Activated T-cell treated with anti-CD3 and anti-CD28 coated beads, Interleukin-2, amount 50 U/mL, for 4 hours (primary cell): Measurements from ENCODE around the gene KLK12. TPM values are rescaled to one million over a fixed set of nuclear protein-coding genes. Genes with fewer than 3 reads are reported as not detected.

Experiments
- ATAC-seq, 2 donors: fragments of 200-7000 bp; cut with Tn5 transposase; one replicate each; pipeline ENCODE4 v1.10.0; 2021
- DNase-seq: peaks from one replicate; pipeline ENCODE4 v3.0.0-alpha.2; 2020
- H3K27me3 Mint-ChIP-seq: one replicate; pipeline ENCODE4 v1.8.0; 2021; ENCODE audit warnings: low read depth, mixed read lengths
- H3K36me3 Mint-ChIP-seq: one replicate; pipeline ENCODE4 v1.8.0; 2022; ENCODE audit warnings: mixed read lengths; ENCODE audit not compliant: insufficient read depth
- H3K4me1 Mint-ChIP-seq: one replicate; pipeline ENCODE4 v1.8.0; 2021; ENCODE audit warnings: low read depth, mixed read lengths
- H3K4me3 Mint-ChIP-seq: one replicate; pipeline ENCODE4 v1.8.0; 2021; ENCODE audit warnings: mild to moderate bottlenecking, moderate library complexity, mixed read lengths
- H3K9me3 Mint-ChIP-seq: one replicate; pipeline ENCODE4 v1.8.0; 2021; ENCODE audit warnings: mixed read lengths
- total RNA-seq, 3 donors: library from RNA; stranded (reverse); gene quantifications; one replicate each; pipeline ENCODE4 v1.2.1, GENCODE V29; 2021

KLK12 gene
- total RNA-seq, 3 donors from 2014 or later, result not detected

DNA sequence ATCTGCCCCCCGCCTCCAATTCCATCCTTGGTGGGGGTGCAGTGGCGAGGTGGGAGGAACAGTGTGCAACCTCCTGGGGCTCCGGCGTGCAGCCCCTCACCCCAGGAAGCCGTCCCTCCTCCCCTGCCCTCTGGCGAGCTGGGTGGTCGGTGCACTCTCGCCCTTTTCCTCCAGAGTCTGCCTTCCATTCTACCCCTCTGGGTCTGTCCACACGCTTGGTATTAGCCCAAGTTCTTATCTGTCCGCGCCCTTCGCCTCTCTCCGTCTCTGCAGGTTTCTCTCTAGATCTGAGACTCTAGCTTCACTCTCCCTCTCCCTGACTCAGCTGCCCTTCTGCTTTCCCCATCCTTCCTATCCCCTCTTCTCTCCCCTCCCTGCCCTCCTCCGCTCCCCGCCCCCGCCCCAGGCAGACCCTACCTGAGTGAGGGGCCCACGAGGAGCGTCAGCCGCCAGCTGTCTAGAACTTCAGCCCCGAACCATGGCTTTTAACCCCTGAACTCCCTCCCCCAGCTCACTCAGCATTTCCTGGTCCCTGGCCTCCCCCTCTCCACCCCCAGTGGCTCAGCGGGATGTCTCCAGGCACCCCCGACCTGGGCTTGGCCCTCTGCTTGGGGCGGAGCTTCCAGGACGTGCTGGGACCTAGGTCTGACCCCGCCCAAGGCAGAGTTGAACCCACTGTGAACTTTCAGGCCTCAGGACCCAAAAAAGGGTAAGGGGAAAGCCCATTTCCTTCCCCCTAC, 30.6 kb upstream of the KLK12 start:
- no peak for ATAC-seq
- DNase-seq, result no peak
- Mint-ChIP-seq H3K4me1 (peaks cover 3% of the 10 kb centered on the region), H3K9me3 (no peaks in the 10 kb centered on the region), H3K27me3 (peaks cover 56% of the 10 kb centered on the region), H3K36me3 (no peaks in the 10 kb centered on the region), H3K4me3 (no peak overlapping the region)

DNA sequence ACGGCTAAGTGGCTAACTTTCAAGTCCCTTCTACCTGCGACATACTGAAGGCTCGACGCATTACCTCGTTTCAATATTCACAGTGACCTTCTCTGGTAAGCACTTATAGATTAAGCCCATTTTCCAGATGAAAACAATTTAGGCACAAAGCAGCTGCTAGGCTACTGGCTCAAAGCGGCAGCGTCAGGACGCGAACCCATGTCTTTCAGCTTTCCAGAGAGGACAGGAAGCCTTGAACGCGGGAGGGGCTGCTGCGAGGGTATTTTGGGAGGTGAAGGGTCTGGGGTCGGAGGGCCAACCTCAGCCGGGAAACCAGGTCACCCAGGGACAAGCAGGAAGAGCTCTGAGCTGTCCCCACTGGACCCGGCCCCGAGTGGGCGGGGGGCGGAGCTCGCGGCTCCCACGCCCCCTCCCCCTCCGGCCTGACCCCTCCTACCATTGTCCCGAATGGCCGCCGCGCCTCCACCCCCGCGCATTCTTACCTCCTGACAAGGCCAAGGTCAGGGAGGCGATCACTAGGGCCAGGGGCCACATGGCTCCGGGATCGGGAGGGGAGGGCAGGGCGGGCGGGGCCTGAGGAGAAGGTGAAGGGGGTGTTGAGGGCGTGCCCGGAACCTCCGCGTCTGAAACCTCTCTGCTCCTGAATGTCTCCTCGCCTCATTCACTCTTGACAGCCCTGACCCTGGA, 29.9 kb upstream of the KLK12 start, which contains the start of gene KLK13:
Gene KLK13 (minus strand): TSS at position 559 of the 687 bp plus-strand sequence. CDS start 25 bp downstream, at position 534.
- no peak for ATAC-seq
- H3K4me3 Mint-ChIP-seq, result no peak within 1 kb of the TSS
- peaks cover 3% of the 10 kb centered on the region for H3K4me1 Mint-ChIP-seq
- H3K36me3 Mint-ChIP-seq, result no peaks in the 10 kb centered on the region
- no peak for DNase-seq
- peaks cover 56% of the 10 kb centered on the region for H3K27me3 Mint-ChIP-seq
- no peaks in the 10 kb centered on the region for H3K9me3 Mint-ChIP-seq

DNA sequence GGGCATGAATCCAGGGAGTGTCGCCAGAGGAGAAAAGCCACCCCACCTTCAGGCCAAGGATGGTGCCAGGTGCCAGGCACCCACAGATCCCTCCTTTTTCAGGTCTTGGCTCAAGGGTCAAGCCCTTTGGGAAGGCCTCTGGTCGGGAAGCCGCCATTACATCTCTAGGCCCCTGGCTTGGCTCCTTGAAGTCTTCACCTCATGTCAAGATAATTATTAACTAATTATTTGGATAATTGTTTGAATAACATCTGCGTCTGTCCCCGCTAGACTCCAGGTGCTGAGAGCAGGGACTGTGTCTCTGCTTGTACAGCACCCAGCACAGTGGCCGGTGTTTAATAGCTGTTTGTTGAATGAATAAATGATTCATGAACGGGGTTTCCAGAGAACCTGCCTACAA, 28.9 kb upstream of the KLK12 start:
- Mint-ChIP-seq H3K4me1 (peaks cover 3% of the 10 kb centered on the region), H3K4me3 (no peak overlapping the region), H3K27me3 (peaks cover 59% of the 10 kb centered on the region), H3K36me3 (no peaks in the 10 kb centered on the region), H3K9me3 (no peaks in the 10 kb centered on the region)
- DNase-seq (no peak), ATAC-seq (no peak)

DNA sequence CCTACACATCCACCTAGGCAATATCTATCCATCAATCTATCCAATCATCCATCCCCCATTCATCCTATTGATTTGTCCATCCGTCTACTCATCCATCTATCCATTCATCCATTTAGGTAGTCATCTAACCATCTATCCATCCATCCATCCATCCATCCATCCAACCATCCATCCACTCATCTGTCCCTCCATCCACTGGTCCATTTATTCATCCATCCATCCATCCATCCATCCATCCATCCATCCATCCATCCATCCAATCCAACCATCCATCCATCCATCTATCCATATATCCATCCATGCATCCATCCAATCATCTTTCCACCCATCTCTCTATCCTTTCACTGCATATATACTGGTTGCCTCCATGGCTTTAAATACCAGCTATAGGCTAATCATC, 26.2 kb upstream of the KLK12 start:
- no peak for ATAC-seq
- Mint-ChIP-seq H3K4me3 (no peak overlapping the region), H3K27me3 (peaks cover 49% of the 10 kb centered on the region)

DNA sequence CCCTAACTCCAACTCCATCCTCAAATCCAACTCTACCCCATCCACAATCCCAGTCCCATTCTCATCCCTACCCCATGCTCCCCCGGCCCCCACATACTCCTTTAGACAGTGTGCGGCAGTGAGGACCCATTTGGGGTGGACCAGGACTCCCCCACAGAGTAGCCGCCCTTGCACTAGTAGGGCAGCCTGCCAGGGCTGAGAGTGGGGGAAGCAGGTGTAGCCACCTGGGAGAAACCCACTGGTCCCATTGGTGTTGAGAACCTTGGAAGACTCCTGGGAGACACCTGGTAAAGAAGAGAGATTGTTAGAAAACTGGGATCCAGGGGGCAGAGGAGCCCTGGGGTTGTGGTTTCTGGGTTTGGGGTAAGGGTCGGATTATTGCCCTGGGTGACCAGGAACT, 25.5 kb upstream of the KLK12 start:
- Mint-ChIP-seq H3K36me3 (no peaks in the 10 kb centered on the region), H3K4me3 (no peak overlapping the region), H3K9me3 (no peaks in the 10 kb centered on the region), H3K4me1 (peaks cover 3% of the 10 kb centered on the region), H3K27me3 (peaks cover 48% of the 10 kb centered on the region)
- DNase-seq, result no peak
- ATAC-seq, result no peak

More for the DNA sequence above, 26.2 kb upstream of the KLK12 start:
- no peaks in the 10 kb centered on the region for H3K36me3 Mint-ChIP-seq
- DNase-seq, result no peak
- H3K9me3 Mint-ChIP-seq, result no peaks in the 10 kb centered on the region
- H3K4me1 Mint-ChIP-seq, result peaks cover 3% of the 10 kb centered on the region

DNA sequence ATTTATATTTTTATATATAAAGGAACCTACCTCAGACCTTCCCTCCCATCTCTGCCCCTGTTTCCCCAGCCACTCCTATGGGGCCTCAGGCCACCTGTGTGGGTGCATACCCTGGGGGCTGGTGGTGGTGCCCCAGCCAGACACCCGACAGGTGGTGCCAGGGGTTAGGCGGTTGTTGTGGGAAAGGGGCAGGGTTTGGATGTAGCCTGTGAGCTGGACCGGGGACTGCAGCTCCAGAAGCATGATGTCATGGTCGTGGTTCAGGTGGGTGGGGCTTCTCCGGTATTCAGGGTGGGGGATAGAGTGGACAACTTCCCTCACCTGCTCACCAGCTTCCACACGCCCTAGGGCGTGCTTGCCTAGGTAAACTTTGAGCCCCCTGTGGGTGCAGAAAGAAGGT, 24.9 kb upstream of the KLK12 start:
- no peaks in the 10 kb centered on the region for H3K4me1 Mint-ChIP-seq
- H3K9me3 Mint-ChIP-seq, result no peaks in the 10 kb centered on the region
- H3K36me3 Mint-ChIP-seq, result no peaks in the 10 kb centered on the region
- ATAC-seq (no peak), DNase-seq (no peak)
- H3K4me3 Mint-ChIP-seq, result no peak overlapping the region
- H3K27me3 Mint-ChIP-seq, result peaks cover 44% of the 10 kb centered on the region

DNA sequence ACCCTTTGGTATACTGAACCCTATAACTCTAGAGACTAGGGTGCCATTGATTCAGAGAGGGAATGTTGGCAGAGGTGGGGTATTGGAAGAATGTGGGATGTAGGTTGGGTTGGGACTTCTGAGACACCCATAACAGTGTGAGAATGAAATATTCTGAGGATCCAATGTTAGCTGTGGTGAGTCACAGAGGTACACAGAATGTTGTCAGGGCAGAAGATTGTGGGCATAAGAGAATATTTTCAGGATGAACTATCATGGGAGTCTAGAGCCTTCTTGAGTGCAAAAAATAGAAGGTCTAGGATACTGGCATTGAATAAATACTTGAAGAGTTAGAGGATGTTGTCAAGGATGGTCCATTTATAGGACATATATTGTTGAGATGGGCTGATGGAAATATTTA, 21.1 kb upstream of the KLK12 start:
- H3K4me3 Mint-ChIP-seq, result no peak overlapping the region
- DNase-seq (no peak), ATAC-seq (no peak)
- H3K4me1 Mint-ChIP-seq, result no peaks in the 10 kb centered on the region
- no peaks in the 10 kb centered on the region for H3K9me3 Mint-ChIP-seq
- H3K27me3 Mint-ChIP-seq, result peaks cover 40% of the 10 kb centered on the region
- no peaks in the 10 kb centered on the region for H3K36me3 Mint-ChIP-seq

DNA sequence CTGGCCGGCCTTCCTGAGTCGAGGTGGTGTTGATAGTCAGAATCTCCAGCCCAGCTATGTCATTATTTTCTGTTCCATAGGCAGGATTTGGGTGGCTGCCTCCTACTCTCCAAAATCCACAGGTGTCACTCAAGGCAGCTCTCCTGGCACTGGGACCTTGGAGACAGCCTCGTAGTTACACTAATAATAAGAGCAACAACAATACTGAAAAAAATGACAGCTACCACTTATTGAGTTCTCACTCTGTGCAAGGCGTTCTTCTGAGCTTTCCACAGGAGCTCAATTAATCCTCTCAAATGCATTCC, 12.2 kb upstream of the KLK12 start:
- no peak overlapping the region for H3K4me3 Mint-ChIP-seq
- H3K27me3 Mint-ChIP-seq, result peaks cover 14% of the 10 kb centered on the region
- no peak for ATAC-seq
- peaks cover 3% of the 10 kb centered on the region for H3K9me3 Mint-ChIP-seq
- no peaks in the 10 kb centered on the region for H3K4me1 Mint-ChIP-seq
- no peak for DNase-seq
- H3K36me3 Mint-ChIP-seq, result no peaks in the 10 kb centered on the region

DNA sequence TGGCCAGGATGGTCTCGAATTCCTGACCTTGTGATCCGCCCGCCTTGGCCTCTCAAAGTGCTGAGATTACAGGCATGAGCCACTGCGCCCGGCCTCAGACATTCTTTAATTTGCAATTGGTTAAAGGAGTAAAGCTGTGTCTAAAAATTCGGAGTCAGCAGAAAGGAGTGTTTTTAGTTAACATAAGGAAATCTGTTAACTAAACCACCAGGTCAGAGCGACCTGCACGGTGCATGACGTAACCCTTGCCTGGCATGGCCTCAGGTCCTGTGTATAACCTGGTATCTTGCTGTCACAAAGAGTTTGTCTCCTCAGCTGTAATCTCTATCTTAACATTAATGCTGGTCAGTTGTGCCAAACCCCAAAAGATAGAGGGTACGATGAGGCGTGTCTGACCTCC, 9.5 kb upstream of the KLK12 start:
- DNase-seq (no peak), ATAC-seq (no peak)
- no peaks in the 10 kb centered on the region for H3K9me3 Mint-ChIP-seq
- no peaks in the 10 kb centered on the region for H3K4me1 Mint-ChIP-seq
- no peak overlapping the region for H3K4me3 Mint-ChIP-seq
- peaks cover 9% of the 10 kb centered on the region for H3K27me3 Mint-ChIP-seq
- no peaks in the 10 kb centered on the region for H3K36me3 Mint-ChIP-seq

DNA sequence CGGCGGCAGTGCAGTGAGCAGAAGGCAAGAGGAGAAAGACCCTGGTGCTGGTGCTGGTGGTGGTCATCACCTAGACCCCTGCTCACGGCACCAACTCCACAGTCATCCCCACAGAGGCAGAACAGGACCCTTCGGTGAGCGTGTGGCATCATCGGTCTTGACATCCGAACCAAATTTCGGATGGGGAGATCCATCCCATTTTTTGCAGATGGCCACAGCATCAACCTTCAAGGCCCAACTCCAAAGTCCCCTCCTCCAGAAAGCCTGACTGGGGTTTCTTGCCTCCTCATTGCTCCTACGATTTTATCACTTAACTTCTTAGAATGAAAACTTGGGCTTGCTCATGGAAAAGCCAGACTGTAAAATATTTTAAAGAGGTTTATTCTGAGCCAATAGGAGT, 8.7 kb upstream of the KLK12 start:
- DNase-seq (no peak), ATAC-seq (no peak)
- Mint-ChIP-seq H3K36me3 (no peaks in the 10 kb centered on the region), H3K4me3 (no peak overlapping the region), H3K4me1 (no peaks in the 10 kb centered on the region), H3K27me3 (peaks cover 5% of the 10 kb centered on the region), H3K9me3 (no peaks in the 10 kb centered on the region)

DNA sequence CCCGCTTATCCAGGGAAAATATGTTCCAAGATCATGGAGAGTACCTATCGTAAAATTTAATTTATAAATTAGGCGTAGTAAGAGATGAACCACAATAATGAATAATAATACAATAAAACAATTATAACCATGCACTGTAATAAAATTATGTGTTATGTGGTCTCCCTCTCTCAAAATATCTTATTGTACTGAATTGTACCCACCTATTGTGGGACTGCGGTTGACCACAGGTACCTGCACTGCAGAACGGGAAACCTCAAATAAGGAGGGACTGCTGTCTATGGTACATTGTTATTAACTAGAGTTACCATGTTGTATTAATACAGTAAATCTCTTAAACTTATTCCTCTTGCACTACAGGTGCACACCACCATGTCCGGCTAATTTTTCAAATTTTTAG, 5.3 kb upstream of the KLK12 start:
- no peaks in the 10 kb centered on the region for H3K9me3 Mint-ChIP-seq
- H3K4me3 Mint-ChIP-seq, result no peak overlapping the region
- DNase-seq (no peak), ATAC-seq (no peak)
- H3K4me1 Mint-ChIP-seq, result no peaks in the 10 kb centered on the region
- H3K27me3 Mint-ChIP-seq, result peaks cover 5% of the 10 kb centered on the region
- H3K36me3 Mint-ChIP-seq, result no peaks in the 10 kb centered on the region

DNA sequence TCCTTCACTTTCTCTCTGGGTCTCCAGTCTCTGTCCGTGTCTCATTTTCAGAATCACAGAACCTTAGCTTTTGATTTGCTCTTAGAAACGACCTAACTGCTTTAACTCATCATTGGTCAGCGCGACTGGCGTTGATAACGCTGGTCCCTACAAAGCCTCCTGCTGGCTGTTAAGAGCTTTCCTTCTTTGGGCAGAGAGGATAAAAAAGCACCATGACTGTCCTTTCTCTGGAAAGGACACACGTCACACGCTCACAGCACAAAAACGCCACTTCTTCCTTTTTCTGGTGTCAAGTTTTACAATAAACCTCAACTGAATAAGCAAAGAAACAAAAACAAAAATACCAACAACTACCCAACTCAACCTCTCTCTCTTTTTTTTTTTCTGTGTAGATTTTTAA, 1.7 kb upstream of the KLK12 start:
- Mint-ChIP-seq H3K9me3 (no peaks in the 10 kb centered on the region), H3K4me1 (no peaks in the 10 kb centered on the region), H3K36me3 (no peaks in the 10 kb centered on the region), H3K4me3 (no peak overlapping the region), H3K27me3 (peaks cover 24% of the 10 kb centered on the region)
- no peak for DNase-seq
- no peak for ATAC-seq

DNA sequence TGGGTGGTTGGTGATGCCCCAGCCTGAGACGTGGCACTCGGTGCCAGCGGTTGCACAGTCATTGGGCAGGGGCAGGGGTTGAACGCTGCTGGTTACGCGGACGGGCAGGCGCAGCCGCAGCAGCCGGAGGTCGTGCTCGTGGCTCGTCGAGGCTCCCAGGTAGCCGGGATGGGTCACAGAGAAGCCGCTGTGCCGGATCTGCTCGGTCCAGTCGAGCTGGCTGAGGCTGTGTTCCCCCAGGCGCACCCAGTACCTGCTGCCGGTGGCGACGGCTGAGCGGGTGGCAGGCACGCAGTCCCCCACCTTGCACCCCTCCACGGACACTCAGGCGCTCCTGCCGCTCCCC, 2.9 kb downstream of the KLK12 start:
- Mint-ChIP-seq H3K27me3 (peaks cover 51% of the 10 kb centered on the region), H3K4me1 (no peaks in the 10 kb centered on the region), H3K9me3 (no peaks in the 10 kb centered on the region), H3K36me3 (no peaks in the 10 kb centered on the region), H3K4me3 (no peak overlapping the region)
- ATAC-seq, result no peak
- DNase-seq, result no peak

DNA sequence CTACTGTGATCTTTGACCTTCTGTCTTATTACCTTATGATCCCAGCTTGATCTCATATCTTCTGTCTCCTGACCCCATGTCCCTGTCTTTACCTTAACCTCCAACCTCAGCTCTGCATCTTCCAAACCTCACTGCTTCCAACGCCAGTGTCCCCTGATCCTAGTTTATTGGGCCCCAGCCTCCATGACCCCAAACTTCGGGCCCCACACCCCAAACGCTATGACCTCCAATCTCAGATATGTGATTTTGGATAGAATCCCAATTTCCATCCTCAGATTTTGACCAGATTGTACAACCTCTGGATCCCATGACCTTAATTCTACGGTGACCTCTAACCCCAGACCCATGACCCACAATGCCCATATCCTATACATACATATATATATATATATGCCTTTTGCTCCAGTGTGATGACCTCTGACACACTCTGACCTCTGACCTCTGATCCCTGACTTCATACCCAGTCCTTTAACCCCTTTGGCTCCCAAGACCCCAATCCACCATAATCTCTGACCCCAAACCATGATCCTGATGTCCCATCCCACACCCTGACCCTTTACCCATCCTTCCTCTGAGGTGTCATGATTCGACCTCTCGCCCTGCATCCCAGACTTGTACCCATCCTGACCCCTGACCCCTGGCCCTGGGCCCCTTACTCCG, 3.5 kb downstream of the KLK12 start:
- Mint-ChIP-seq H3K4me3 (no peak overlapping the region), H3K36me3 (no peaks in the 10 kb centered on the region), H3K4me1 (no peaks in the 10 kb centered on the region), H3K27me3 (peaks cover 54% of the 10 kb centered on the region), H3K9me3 (no peaks in the 10 kb centered on the region)
- ATAC-seq, result no peak
- DNase-seq, result no peak

DNA sequence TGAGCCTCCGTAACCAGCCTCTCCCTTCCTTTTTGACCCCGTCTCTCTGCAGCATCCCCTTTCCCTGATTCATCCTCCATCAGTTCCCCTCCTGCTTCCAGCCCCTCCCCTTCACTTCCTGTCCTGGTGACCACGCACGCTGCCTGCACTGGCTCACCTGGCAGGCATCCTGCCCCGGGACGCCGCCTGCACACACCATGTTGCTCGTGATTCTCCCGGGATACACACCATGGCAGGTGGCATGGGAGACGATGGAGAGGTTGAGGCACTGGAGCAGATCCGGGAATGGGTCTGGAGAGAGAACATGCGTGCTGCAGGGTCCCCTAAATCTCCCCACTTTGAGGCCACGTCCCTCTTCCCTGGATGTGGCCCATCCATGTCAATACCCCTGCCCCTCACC, 4.2 kb downstream of the KLK12 start:
- Mint-ChIP-seq H3K36me3 (no peaks in the 10 kb centered on the region), H3K27me3 (peaks cover 55% of the 10 kb centered on the region), H3K9me3 (no peaks in the 10 kb centered on the region), H3K4me1 (no peaks in the 10 kb centered on the region), H3K4me3 (no peak overlapping the region)
- no peak for ATAC-seq
- DNase-seq, result no peak
